Measurements from ENCODE around the gene KCNQ1.

DNA sequence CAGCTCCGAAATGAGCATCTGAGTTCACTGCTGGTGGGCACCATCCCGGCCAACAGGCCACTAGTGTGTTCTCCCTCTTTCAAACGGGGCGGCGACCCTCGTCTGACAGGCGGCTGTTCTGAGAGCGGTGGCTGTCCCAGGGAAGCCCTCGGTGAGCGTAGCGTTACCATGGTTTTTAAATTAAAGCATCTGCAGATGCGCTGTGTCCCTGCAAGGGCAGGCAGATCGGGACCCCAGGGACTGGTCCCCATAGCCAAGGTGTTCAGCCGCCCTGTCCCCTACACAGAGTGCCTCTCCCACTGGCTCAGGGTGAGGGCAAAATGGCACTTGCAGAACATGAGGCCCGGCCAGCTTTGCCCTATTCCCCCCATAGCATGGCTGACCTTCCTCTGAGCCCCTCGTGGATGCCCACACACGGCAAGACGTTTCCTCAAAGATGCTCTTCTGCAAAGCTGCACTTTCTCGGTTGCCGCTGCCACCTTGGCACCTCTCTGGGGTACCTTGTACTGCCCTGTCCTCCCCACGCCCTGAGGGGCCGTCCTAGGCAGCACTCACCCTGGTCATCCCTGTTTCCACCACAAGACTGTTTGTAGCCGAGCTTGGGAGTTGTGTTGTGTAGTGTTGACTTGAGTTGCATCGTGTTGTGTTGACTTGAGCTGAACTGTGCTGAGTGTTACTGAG is 306.9 kb downstream of the KCNQ1 start:
- TF ChIP-seq, protein P1, sequence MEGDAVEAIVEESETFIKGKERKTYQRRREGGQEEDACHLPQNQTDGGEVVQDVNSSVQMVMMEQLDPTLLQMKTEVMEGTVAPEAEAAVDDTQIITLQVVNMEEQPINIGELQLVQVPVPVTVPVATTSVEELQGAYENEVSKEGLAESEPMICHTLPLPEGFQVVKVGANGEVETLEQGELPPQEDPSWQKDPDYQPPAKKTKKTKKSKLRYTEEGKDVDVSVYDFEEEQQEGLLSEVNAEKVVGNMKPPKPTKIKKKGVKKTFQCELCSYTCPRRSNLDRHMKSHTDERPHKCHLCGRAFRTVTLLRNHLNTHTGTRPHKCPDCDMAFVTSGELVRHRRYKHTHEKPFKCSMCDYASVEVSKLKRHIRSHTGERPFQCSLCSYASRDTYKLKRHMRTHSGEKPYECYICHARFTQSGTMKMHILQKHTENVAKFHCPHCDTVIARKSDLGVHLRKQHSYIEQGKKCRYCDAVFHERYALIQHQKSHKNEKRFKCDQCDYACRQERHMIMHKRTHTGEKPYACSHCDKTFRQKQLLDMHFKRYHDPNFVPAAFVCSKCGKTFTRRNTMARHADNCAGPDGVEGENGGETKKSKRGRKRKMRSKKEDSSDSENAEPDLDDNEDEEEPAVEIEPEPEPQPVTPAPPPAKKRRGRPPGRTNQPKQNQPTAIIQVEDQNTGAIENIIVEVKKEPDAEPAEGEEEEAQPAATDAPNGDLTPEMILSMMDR (IDR thresholded peaks at IDR 0.05), result no peak
- TF ChIP-seq POLR2AphosphoS5 (IDR thresholded peaks at IDR 0.05), result no peak
- no peak for TF ChIP-seq POLR2A (IDR thresholded peaks at IDR 0.05)

Data from sigmoid colon (tissue), 4 donors.